Thyroid gland (tissue), 4 donors: Measurements from ENCODE around the gene CFAP20DC.

Experiments used
- CTCF ChIP-seq, 6 experiments: fragments of 200-600 bp in 3 of 6; fragments of 450-650 bp in 3 of 6; sonication (generic) in 3 of 6; IDR thresholded peaks; one replicate each; pipeline ENCODE4 v1.5.1; 2016 to 2019; ENCODE audit warnings: antibody characterized with exemption in 6 of 6, mild to moderate bottlenecking in 2 of 6, inconsistent platforms in 1 of 6, moderate library complexity in 1 of 6
- POLR2A ChIP-seq, 2 donors: fragments of 450-650 bp; IDR thresholded peaks; one replicate each; pipeline ENCODE4 v1.6.1; 2017; ENCODE audit warnings: antibody characterized with exemption in 2 of 2, mild to moderate bottlenecking in 2 of 2, moderate library complexity in 1 of 2

DNA sequence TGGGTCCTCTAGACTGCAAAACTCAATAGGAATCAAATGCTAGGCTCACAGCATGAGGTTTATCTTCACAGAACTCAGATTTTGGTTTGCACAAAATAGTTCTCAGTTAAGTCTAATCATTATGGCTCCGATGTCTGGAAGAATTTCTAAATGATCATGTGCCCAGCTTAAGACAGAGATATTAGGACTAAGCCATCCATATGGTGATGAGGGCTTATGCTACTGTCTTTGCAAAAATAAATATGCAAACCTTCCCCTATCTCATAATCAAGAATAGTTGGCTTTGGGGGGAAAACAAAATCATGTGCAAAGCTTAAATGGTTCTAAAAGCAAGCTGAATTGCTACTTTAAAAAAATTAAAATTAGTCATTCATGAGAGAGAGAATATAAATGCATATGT lies 96.5 kb downstream of the CFAP20DC start:
- TF ChIP-seq POLR2A (IDR thresholded peaks at IDR 0.05) (no peak), CTCF (IDR thresholded peaks at IDR 0.05) (no peak)
